ENCODE results near the gene NME4.
A peak's percentile ranks its signal among the peaks of the same experiment; 100 is the strongest.
"Not testable (repeated sequence)": the region's sequence is repeated elsewhere in the genome, so short reads cannot be mapped to it uniquely, and the experiment has no call there.

NME4 gene

DNA sequence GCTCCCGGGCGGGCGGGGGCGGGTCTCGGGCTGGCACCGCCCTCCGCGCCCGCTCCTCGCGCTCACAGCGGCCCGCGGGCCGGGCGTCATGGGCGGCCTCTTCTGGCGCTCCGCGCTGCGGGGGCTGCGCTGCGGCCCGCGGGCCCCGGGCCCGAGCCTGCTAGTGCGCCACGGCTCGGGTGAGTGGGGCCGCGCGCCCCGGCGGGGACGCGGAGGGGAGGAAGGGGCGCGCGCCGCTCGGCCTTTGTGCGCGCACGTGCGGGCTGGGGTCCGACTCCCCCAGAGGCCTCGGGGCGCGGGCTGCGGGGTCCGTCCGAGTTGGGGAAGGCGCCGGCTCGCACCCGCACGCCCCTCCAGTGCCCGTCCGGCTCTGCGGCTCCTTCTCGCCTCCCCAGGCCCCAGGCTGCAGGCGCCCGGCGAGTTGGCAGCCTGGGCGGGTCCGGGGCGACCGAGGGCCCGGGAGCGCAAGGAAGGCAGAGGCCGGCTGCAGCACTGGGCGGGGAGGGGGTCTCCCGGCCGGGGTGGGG is at the start of gene NME4:
Gene NME4 (plus strand): TSS at position 65 of the 527 bp plus-strand sequence. CDS start 24 bp downstream, at position 89.
- DNase-seq (ENCODE audit: low spot score): peak; percentile 71

DNA sequence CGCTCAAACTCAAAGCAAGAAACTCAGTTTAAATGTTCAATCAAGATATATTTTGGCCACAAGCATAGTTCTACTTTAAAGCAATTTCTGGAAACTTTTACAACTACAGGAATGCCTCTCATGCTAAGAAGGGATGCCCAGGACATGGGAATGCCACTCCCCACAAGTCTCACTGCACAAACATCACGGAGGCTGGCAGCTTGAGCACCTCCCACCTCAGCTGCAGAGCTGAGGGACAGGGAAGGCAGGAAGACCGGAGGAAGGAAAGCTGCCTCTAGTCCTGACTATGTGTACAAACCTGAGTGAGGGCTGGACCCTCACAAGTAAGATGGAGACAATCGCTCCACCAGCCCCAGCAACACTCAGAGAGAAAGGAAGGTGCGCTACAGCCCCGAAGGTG is 49.8 kb upstream of the NME4 start:
- no peak for DNase-seq (ENCODE audit: low spot score)

DNA sequence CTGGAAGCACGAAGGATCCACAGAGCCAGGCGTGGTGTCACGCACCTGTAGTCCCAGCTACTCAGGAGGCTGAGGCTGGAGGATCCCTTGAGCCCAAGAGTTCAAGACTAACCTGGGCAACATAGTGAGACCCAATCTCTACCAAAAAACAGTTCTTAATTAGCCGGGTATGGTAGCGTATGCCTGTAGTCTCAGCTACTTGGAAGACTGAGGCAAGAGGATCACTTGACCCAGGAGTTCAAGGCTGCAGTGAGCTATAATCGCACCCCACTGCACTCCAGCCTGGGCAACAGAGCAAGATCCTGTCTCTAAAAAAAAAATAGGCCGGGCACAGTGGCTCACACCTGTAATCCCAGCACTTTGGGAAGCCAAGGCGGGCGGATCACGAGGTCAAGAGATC is 48.5 kb upstream of the NME4 start:
- DNase-seq (ENCODE audit: low spot score): not testable (repeated sequence)

DNA sequence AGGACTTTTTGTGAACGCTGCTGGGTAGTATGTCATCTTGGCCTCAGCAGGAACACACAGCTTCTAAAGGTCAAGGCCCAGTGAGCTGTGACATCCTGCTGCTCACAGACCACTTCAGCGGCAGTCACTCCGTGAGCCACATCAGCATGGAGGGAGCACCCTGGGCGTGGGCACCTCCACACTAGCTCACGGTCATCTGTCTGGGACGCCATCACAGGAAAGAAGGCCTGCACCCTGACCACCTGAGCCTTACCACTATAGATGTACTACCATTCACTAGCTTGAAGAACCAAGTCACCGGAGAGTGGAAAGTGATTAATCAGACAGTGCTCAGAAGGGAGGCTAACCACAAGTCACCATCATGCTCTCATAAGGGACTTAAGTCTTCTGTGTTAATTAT is 47.8 kb upstream of the NME4 start:
- no peak for DNase-seq (ENCODE audit: low spot score)

DNA sequence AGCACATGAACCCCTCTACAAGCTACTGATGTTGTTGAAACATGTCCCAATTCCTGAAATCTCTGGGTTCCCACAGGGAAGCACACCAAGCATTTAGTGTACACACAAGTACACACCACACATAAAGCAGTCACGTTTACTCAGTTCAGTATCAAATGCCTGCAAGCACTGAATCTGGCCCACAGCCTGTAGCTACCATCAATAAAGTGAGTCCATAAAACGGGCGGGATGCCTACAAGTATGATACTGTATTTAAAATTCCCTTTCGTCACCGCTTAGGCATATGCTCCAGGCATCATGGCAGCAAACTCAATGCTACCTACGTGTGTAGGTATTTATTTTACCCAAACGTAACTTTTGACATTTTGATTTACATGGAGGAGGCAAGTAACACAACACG is 46.8 kb upstream of the NME4 start:
- no peak for DNase-seq (ENCODE audit: low spot score)

GRCh38 chr16:351804-352520 is 45.0 kb upstream of the NME4 start:
- DNase-seq (ENCODE audit: low spot score): no peak

- DNase-seq (ENCODE audit: low spot score): peak; percentile 94
These were observed 44.2 kb upstream of the NME4 start, which contains the start of gene AXIN1 for GRCh38 chr16:352547-353403. TSS of gene AXIN1 (minus strand) at chr16:352723. CDS start at chr16:347025, 5,698 bp downstream.

- DNase-seq (ENCODE audit: low spot score): no peak
These were observed 43.4 kb upstream of the NME4 start for GRCh38 chr16:353404-354290.

DNA sequence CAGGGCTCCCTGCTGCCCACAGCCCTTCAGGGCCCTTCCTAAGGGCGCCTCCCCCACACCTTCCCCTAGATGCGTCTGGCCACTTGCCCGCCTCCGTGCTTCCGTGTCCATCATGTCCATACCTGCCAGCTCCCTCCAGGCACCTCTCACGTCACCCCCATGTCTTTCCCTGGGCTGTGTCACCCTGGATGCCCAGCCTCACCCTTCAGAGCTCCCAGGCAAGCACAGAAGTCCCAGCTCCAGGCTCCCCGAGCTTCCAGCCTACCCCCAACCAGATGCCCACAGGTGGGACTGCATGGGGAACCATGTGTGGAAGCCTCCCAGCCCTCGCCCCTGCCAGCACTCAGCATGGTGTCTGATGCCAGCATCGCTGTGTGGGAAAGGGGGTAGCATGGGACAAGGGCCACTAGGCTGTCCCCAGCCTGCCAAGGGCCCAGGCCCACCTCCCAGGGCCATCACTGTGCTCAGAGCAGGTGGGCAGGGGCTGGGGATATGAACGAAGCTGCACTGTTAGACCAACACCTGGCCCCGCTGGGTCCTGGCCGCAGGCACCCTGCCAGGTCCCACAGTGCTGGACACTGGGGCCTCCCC is 42.6 kb upstream of the NME4 start:
- DNase-seq (ENCODE audit: low spot score): no peak

DNA sequence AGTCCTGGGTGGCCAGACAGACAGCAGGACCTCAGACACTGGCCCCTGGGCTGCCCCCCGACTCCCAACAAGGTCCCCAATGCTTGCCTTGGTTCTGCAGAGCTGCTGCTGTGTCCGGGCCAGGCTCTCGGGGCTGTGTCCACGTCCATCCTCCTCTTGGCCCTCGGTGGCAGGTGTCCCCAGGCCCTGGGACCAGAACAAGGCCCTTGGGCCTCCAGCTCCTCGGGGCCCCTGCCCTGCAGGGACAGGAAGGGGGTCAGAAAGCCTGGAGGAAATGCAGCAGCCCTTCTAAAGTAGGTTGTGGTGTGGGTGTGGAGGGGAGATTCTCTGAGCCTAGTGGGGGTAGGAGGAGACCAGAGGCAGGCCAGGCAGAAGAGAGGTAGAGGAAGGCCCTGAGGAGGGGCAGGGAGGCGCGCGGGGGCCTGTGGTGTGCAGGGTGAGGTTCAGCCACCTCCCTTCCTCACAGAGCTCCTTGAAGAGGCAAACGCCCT is 42.0 kb upstream of the NME4 start:
- DNase-seq (ENCODE audit: low spot score): no peak

GRCh38 chr16:356741-357140 is 40.3 kb upstream of the NME4 start:
- no peak for DNase-seq (ENCODE audit: low spot score)

DNA sequence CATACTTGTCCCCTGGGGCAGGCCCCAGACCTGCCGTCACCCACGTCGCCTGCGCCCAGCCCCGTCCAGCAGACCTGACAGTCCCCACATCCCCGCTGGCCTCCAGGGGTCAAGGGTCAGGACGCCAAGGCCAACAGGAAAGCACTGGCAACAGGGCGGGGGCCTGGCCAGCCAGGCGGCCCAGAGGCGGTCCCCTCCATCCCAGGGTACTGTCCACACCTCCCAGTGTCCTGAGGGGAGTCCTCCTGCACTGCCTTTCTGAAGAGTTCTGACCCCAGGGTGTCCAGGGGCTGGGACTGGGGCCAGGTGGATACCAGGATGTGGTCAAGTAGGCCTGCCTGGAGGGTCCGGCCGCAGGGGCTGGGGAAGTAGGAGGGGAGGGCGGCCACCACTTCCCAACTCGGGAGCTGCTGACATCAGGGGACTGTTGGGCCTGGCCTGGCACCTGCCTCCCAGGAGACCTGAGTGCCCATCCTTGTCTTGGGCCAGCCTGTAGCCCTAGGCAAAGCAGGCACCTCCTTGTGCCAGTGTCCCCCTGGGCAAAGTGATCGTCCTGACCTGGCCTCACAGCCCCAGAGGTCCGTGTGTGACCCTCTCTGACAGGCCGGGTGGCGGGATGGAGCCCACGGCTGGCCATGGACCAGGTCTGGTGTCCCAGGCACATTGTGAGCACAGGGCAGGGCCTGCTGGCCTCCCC is 37.8 kb upstream of the NME4 start:
- DNase-seq (ENCODE audit: low spot score): no peak

DNA sequence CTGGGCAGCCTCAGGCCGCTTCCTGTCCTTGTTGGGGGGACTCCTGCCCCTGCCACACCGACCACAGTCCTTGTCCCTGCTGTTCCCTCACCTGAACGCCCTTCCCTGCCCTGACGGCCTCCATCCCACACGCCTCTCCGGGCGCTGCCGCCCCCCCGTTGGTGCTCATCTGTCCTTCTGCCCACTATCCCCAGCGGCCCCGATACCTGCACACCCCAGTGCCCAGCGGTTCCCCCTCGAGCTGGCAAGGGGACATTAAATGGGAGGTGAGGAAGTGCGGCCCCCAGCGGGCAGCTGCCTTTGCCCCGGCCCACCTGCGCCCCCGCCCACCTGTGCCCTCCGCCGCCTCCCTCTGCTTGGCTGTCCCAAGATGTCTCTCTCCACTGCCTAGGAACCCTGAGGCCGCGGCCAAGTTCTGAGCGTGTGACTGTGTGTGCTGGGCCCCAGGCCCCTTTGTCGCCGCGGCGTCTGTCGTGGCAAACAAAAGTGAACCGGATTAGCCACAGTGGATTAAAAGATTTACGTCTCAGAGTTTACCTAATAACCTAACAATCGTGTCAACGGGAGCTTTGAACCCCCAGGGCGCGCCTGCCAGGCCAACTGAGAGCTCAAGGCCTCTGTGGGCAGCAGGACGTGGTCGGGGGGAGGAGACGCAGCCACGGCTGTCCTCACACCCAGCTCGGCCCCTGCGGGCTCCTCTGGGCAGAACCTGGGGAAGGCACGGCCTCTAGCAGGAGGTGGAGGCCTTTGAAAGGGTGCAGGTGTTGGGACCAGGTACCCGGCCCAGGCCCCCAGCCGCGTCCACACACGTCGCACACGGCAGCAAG is 36.9 kb upstream of the NME4 start:
- no peak for DNase-seq (ENCODE audit: low spot score)

DNA sequence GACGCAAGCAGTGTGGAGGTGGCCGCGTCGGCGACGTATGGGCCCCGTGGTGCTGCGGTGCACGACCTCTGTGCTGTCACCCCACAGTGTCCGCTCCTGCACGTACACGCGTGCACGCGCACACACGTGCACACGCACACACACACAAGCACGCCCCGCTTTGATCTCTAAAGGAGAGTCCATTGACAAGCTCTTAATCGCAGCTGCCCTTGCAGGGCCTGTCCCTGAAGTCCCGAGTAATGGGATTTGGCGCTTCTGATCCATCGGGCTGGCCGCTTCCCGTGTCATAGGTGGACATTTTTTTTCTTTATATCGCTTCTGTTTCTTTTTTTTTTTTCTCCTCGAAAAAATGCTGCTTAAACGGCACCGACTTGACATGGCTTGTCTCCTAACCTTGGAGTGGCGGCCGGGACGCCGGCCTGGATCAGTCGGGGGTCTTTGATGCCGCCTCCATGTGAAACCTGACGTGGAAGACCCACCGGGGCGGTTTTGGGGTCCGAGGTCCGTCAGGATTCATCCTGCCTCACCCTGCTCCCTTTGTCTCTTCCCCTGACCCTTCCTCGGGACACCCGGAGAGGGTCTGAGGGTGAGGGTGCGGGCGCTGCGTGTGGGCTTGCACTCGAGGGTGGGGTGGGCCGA is 36.2 kb upstream of the NME4 start:
- DNase-seq (ENCODE audit: low spot score): no peak

DNA sequence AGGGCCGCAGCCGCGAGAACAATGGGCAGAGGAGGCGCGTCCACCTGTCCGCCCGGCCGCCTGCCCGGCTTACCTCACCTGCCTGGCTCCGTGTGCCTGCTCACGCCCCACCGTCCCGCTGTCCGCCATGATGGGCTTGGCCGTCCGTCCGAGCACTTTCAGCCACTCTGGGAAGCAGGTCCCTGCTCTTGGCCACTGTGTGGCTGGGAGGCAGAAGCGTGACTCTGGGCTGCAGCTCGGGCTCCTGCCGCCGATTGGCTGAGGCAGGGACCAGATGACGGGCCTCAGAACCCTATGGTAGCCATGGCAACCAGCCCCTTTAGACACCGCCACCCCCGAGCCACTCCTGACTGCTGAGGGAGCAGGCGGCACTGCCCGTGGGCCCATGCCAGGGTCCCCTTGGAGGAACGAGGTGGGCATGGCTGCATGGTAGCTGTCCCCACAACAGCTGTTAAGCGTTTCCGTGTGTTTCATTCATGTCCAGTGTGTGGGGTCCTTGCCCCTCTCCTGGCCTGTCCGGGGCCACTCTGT is 35.6 kb upstream of the NME4 start:
- no peak for DNase-seq (ENCODE audit: low spot score)

GRCh38 chr16:361872-362701 is 34.9 kb upstream of the NME4 start:
- peak; percentile 91 for DNase-seq (ENCODE audit: low spot score)

DNA sequence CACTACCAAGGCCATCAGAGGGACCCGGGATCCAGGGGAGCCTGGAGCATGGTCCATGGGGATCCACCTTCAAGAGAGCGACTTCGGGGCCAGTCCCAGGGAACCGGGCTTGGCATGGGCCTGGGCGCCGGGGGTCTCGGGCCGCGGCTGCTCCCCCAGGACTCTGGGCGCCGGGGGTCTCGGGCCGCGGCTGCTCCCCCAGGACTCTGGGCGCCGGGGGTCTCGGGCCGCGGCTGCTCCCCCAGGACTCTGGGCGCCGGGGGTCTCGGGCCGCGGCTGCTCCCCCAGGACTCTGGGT is 34.3 kb upstream of the NME4 start:
- DNase-seq (ENCODE audit: low spot score): not testable (repeated sequence)

DNA sequence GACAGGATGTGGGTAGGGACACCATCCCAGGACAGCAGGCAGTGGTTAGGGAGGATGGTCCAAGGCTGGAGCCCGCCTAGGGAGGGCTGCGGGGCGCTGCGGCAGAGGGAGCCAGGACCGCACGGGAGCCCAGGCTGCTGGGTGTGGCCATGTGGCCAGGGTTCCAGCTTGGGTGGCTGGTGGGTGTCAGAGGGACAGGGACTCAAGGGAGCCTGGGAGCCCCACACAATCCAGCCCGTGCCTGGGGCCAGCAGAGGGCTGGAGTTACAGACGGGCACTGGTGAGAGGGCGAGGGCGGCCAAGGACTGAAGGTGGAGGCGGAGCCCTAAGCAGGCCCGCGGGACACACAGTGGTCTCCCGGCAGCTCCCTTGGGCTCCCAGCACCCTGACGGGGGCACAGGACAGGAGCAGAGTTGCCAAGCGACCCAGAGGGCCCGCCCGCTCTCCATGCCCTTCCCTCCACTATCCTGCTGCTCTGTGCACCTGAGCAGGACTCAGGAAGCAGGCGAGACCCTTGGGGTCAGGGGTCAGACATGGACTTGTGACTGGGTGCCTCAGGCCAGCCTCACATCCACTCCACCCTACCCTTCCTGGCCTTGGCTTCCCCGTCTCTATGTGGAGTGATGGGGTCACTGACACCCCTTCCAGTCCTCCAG is 33.8 kb upstream of the NME4 start:
- DNase-seq (ENCODE audit: low spot score): no peak
